Measurements from ENCODE around the gene R3HCC1L. TPM values are rescaled to one million over a fixed set of nuclear protein-coding genes. Genes with fewer than 3 reads are reported as not detected.

R3HCC1L gene
- total and polyA plus RNA-seq, 10 of the 15 experiments (the other 5 are each of a cell fraction or from before 2014, with no cell fraction given): 11.3 to 20.3 (median 15.3) TPM

DNA sequence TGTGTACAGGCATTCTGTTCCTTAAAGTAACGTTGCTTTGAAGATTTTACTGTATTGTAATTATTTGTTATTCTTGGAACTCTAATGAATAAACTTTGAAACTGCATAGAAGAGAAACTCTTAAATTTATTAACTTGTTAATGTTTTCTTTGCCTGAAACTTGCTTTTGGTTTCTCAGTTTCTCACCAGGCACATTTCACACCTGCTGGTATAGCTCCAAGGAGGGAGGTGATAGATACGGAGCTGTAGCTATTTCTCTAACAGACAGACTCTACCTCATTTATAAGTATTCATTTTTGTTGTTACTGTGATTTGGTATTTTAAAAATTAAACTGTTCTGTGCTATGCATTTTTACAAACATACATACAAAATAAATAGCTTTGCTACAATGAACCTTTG lies 32.7 kb downstream of the R3HCC1L start:
- H3K4me2 ChIP-seq (ENCODE audit: control insufficient read depth, insufficient read depth): no peak overlapping the region; the same call in 1 of the 2 replicates
- ATAC-seq (peak; percentile 77), FAIRE-seq (peak; percentile 13), DNase-seq (ENCODE audit: low read depth, low spot score) (no peak)
- in situ Hi-C loops (cut with MboI): no loop called here
- CTCF ChIA-PET: interaction anchor here (1.0 to 3.5 kb wide), 7 partner anchors 25 to 431 kb away, joined by 3 to 27 read pairs (median 6); partner anchors contain the start of gene R3HCC1L
- no peak overlapping the region for H3K27ac ChIP-seq (ENCODE audit: control insufficient read depth, insufficient read depth)
- no peak overlapping the region for H3K4me3 ChIP-seq
- no peaks in the 10 kb centered on the region for H3K27me3 ChIP-seq (replicated peaks in 1 of 2; ENCODE audit: control insufficient read depth in 2 of 2, insufficient read depth in 2 of 2, low read length in 1 of 2)
- peaks cover 8% of the 10 kb centered on the region; the same call in 1 of the 2 replicates for H4K20me1 ChIP-seq (ENCODE audit: control insufficient read depth, insufficient read depth)
- RAD21 ChIA-PET (ENCODE audit: unreplicated experiment): interaction anchor here (1.0 to 2.2 kb wide), 3 partner anchors 19 to 33 kb away, joined by 3 to 7 read pairs (median 3); partner anchors contain the start of gene R3HCC1L
- POLR2A ChIA-PET: interaction anchor here (0.7 kb wide), 1 partner anchor 10 kb away, joined by 3 read pairs; no protein-coding TSS in a partner anchor
- H2AFZ ChIP-seq (ENCODE audit: control insufficient read depth, low read depth, low read length): no peak overlapping the region
- no peak overlapping the region for H3K9ac ChIP-seq (ENCODE audit: control insufficient read depth, insufficient read depth, low read length)
- BruUV-seq (replicated peaks): no TSS peak
- no peaks in the 10 kb centered on the region for H3K9me3 ChIP-seq (replicated peaks; ENCODE audit: control insufficient read depth, insufficient read depth, low read length)
- intact Hi-C loops (cut with micrococcal nuclease; ENCODE audit: unreplicated experiment): no loop called here
- 20% methylated on average over 2 of the region's 2 CpGs for WGBS (ENCODE audit: insufficient coverage, insufficient replicate concordance, low lambda C conversion rate, missing lambda C conversion rate)
- peaks cover 3 to 25% of the 10 kb centered on the region in 2 experiments for H3K36me3 ChIP-seq (ENCODE audit: control insufficient read depth in 2 of 2, insufficient read depth in 2 of 2, low read length in 1 of 2)
- H3K4me1 ChIP-seq (ENCODE audit: control insufficient read depth, insufficient read depth, low read length): peaks cover 24% of the 10 kb centered on the region
- SMC1A ChIA-PET (ENCODE audit: uncharacterized antibody, unreplicated experiment): interaction anchor here (0.9 to 2.7 kb wide), 10 partner anchors 10 to 723 kb away, joined by 3 to 10 read pairs (median 4); partner anchors contain the start of gene R3HCC1L
- TF ChIP-seq ZNF217 (IDR thresholded peaks at IDR 0.05) (peak; percentile 57; the same call in 1 of the 2 replicates), EP300 (IDR thresholded peaks at IDR 0.05; ENCODE audit: borderline replicate concordance in 1 of 2, control insufficient read depth in 1 of 2, low read depth in 2 of 2, low read length in 2 of 2) (0 out of 4 replicates have a peak, but pooled peaks of 1 of the 2 experiments have one; percentile 16), POLR2A (IDR thresholded peaks at IDR 0.05; ENCODE audit: low read depth, low read length) (no peak), BHLHE40 (IDR thresholded peaks at IDR 0.05; ENCODE audit: borderline replicate concordance in 1 of 2, low read depth in 2 of 2, low read length in 1 of 2) (peak in 1 of 2 experiments; percentile 56; a peak in 2 of 4 replicates)
- no peaks in the 10 kb centered on the region for H3K79me2 ChIP-seq (ENCODE audit: control insufficient read depth, insufficient read depth, low read length)

- Histone ChIP-seq H3K9me3 (replicated peaks; ENCODE audit: control insufficient read depth, insufficient read depth, low read length) (no peaks in the 10 kb centered on the region), H4K20me1 (ENCODE audit: control insufficient read depth, insufficient read depth) (peaks cover 8% of the 10 kb centered on the region; the same call in 1 of the 2 replicates), H3K79me2 (ENCODE audit: control insufficient read depth, insufficient read depth, low read length) (no peaks in the 10 kb centered on the region), H3K36me3 (ENCODE audit: control insufficient read depth in 2 of 2, insufficient read depth in 2 of 2, low read length in 1 of 2) (peaks cover 5 to 20% of the 10 kb centered on the region in 2 experiments), H3K27me3 (replicated peaks in 1 of 2; ENCODE audit: control insufficient read depth in 2 of 2, insufficient read depth in 2 of 2, low read length in 1 of 2) (no peaks in the 10 kb centered on the region), H3K9ac (ENCODE audit: control insufficient read depth, insufficient read depth, low read length) (no peak overlapping the region), H3K4me1 (ENCODE audit: control insufficient read depth, insufficient read depth, low read length) (peaks cover 24% of the 10 kb centered on the region), H3K27ac (ENCODE audit: control insufficient read depth, insufficient read depth) (no peak overlapping the region), H2AFZ (ENCODE audit: control insufficient read depth, low read depth, low read length) (no peak overlapping the region), H3K4me3 (no peak overlapping the region), H3K4me2 (ENCODE audit: control insufficient read depth, insufficient read depth) (peak overlapping the region; percentile 67; the same call in 1 of the 2 replicates)
- in situ Hi-C loops (cut with MboI): no loop called here
- no peak for FAIRE-seq
- WGBS (ENCODE audit: insufficient coverage, insufficient replicate concordance, low lambda C conversion rate, missing lambda C conversion rate): 17% methylated on average over 7 of the region's 7 CpGs
- ChIA-PET RAD21 (ENCODE audit: unreplicated experiment) (interaction anchor here (1.7 to 2.2 kb wide), 2 partner anchors 18 to 34 kb away, joined by 4 to 7 read pairs; partner anchors contain the start of gene R3HCC1L), SMC1A (ENCODE audit: uncharacterized antibody, unreplicated experiment) (interaction anchor here (0.8 to 2.7 kb wide), 15 partner anchors 11 to 724 kb away, joined by 3 to 10 read pairs (median 3); partner anchors contain the start of gene R3HCC1L), CTCF (interaction anchor here (1.4 to 4.5 kb wide), 9 partner anchors 24 to 459 kb away, joined by 3 to 42 read pairs (median 6); partner anchors contain the start of gene R3HCC1L), POLR2A (interaction anchor here (1.1 to 1.2 kb wide), 2 partner anchors 29 to 34 kb away, joined by 3 to 6 read pairs; partner anchors contain the start of gene R3HCC1L)
- DNase-seq (ENCODE audit: low read depth, low spot score): no peak
- BruUV-seq (replicated peaks): no TSS peak
- peak; percentile 83 for ATAC-seq
- intact Hi-C loops (cut with micrococcal nuclease; ENCODE audit: unreplicated experiment): no loop called here
- TF ChIP-seq, protein P1, sequence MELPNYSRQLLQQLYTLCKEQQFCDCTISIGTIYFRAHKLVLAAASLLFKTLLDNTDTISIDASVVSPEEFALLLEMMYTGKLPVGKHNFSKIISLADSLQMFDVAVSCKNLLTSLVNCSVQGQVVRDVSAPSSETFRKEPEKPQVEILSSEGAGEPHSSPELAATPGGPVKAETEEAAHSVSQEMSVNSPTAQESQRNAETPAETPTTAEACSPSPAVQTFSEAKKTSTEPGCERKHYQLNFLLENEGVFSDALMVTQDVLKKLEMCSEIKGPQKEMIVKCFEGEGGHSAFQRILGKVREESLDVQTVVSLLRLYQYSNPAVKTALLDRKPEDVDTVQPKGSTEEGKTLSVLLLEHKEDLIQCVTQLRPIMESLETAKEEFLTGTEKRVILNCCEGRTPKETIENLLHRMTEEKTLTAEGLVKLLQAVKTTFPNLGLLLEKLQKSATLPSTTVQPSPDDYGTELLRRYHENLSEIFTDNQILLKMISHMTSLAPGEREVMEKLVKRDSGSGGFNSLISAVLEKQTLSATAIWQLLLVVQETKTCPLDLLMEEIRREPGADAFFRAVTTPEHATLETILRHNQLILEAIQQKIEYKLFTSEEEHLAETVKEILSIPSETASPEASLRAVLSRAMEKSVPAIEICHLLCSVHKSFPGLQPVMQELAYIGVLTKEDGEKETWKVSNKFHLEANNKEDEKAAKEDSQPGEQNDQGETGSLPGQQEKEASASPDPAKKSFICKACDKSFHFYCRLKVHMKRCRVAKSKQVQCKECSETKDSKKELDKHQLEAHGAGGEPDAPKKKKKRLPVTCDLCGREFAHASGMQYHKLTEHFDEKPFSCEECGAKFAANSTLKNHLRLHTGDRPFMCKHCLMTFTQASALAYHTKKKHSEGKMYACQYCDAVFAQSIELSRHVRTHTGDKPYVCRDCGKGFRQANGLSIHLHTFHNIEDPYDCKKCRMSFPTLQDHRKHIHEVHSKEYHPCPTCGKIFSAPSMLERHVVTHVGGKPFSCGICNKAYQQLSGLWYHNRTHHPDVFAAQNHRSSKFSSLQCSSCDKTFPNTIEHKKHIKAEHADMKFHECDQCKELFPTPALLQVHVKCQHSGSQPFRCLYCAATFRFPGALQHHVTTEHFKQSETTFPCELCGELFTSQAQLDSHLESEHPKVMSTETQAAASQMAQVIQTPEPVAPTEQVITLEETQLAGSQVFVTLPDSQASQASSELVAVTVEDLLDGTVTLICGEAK (IDR thresholded peaks at IDR 0.05; ENCODE audit: borderline replicate concordance): no peak
- TF ChIP-seq SMAD5 (IDR thresholded peaks at IDR 0.05; ENCODE audit: low read depth): no peak
- peak in 1 of 2 experiments; percentile 35; a peak in 1 of 4 replicates for TF ChIP-seq EP300 (IDR thresholded peaks at IDR 0.05; ENCODE audit: borderline replicate concordance in 1 of 2, control insufficient read depth in 1 of 2, low read depth in 2 of 2, low read length in 2 of 2)
- no peak for TF ChIP-seq KDM1A (IDR thresholded peaks at IDR 0.05; ENCODE audit: borderline replicate concordance)
- peak; percentile 57; the same call in 1 of the 2 replicates for TF ChIP-seq PAX5 (IDR thresholded peaks at IDR 0.05; ENCODE audit: borderline replicate concordance, low read depth, low read length)
- no peak for TF ChIP-seq GATAD2B (conservative IDR thresholded peaks at IDR 0.05; ENCODE audit: low read depth)
- no peak for TF ChIP-seq ATF7 (IDR thresholded peaks at IDR 0.05; ENCODE audit: low read depth)
Measured at GRCh38 chr10:98168147-98168546, 33.7 kb downstream of the R3HCC1L start.
